Measurements from ENCODE around the gene FAM90A26.
A peak's percentile ranks its signal among the peaks of the same experiment; 100 is the strongest.
"Not testable (repeated sequence)": the region's sequence is repeated elsewhere in the genome, so short reads cannot be mapped to it uniquely, and the experiment has no call there.

Gene FAM90A26

DNA sequence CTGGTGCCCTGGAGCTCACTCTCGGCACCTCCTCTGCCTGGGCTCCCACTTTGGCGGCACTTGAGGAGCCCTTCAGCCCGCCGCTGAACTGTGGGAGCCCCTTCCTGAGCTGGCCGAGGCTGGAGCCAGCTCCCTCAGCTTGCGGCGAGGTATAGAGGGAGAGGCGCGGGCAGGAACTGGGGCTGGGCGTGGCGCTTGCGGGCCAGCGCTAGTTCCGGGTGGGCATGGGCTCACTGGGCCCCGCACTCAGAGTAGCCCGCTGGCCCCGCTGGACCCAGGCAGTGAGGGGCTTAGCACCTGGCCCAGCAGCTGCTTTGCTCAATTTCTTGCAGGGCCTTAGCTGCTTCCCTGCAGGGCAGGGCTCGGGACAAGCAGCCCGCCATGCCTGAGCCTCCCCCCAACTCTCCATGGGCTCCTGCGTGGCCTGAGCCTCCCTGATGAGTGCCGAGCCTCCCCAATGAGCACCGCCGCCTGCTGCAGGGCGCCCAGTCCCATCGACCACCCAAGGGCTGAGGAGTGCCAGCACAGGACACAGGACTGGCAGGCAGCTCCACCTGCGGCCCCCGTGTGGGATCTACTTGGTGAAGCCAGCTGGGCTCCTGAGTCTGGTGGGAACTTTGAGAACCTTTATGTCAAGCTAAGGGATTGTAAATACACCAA, 26.7 kb upstream of the FAM90A26 start:
- DNase-seq: no peak
- H3K4me3 ChIP-seq (ENCODE audit: low read depth, low read length): no peak overlapping the region
- H3K36me3 ChIP-seq (replicated peaks): no peaks in the 10 kb centered on the region
- H3K27ac ChIP-seq: no peak overlapping the region
- H3K27me3 ChIP-seq (replicated peaks): no peaks in the 10 kb centered on the region
- TF ChIP-seq, protein P1, sequence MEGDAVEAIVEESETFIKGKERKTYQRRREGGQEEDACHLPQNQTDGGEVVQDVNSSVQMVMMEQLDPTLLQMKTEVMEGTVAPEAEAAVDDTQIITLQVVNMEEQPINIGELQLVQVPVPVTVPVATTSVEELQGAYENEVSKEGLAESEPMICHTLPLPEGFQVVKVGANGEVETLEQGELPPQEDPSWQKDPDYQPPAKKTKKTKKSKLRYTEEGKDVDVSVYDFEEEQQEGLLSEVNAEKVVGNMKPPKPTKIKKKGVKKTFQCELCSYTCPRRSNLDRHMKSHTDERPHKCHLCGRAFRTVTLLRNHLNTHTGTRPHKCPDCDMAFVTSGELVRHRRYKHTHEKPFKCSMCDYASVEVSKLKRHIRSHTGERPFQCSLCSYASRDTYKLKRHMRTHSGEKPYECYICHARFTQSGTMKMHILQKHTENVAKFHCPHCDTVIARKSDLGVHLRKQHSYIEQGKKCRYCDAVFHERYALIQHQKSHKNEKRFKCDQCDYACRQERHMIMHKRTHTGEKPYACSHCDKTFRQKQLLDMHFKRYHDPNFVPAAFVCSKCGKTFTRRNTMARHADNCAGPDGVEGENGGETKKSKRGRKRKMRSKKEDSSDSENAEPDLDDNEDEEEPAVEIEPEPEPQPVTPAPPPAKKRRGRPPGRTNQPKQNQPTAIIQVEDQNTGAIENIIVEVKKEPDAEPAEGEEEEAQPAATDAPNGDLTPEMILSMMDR (IDR thresholded peaks at IDR 0.05; ENCODE audit: low read depth, low read length, missing control alignments): no peak
- in situ Hi-C loops (cut with HindIII; ENCODE audit: low pct_ligation_motif_present, low sequenced_read_pairs): no loop called here

DNA sequence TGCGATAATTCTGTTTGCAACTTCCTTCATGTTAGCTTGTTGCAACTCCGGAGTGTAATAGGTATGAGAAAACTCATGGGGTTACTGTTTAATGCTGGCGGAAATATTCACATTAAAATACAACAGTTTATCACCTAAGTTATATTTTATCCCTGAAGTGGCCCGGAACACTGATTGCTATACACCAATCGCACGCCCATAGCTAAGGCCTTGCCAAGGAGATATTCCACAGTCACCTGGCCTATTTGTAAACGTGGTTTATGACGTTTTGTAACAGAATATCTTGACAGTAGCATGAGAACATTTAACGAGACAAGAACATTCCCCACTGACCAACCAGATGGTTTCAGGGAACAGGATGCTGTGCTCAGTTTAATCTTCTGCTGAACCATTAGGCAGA, 23.2 kb upstream of the FAM90A26 start:
- H3K36me3 ChIP-seq (replicated peaks): no peaks in the 10 kb centered on the region
- in situ Hi-C loops (cut with HindIII; ENCODE audit: low pct_ligation_motif_present, low sequenced_read_pairs): no loop called here
- no peak for DNase-seq
- TF ChIP-seq, protein P1 (IDR thresholded peaks at IDR 0.05; ENCODE audit: low read depth, low read length, missing control alignments): no peak
- no peak overlapping the region for H3K27ac ChIP-seq
- H3K4me3 ChIP-seq (ENCODE audit: low read depth, low read length): no peak overlapping the region
- no peaks in the 10 kb centered on the region for H3K27me3 ChIP-seq (replicated peaks)

DNA sequence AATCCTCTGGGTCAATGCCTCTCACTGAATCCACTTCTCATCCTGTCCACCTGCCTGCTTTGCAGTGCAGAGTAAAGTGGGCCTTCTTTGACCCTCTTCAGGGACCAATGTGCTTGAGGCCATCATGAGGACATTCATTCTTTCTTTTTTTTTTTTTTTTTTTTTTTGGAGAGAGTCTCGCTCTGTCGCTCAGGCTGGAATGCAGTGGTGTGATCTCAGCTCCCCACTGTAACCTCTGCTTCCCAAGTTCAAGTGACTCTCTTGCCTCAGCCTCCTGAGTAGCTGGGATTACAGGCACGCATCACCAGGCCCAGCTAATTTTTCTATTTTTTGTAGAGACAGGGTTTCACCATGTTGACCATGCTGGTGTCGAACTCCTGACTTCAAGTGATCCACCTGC, 22.8 kb upstream of the FAM90A26 start:
- H3K4me3 ChIP-seq (ENCODE audit: low read depth, low read length); H3K27ac ChIP-seq; H3K27me3 ChIP-seq (replicated peaks); H3K36me3 ChIP-seq (replicated peaks); DNase-seq; in situ Hi-C loops (cut with HindIII; ENCODE audit: low pct_ligation_motif_present, low sequenced_read_pairs): not testable (repeated sequence)

DNA sequence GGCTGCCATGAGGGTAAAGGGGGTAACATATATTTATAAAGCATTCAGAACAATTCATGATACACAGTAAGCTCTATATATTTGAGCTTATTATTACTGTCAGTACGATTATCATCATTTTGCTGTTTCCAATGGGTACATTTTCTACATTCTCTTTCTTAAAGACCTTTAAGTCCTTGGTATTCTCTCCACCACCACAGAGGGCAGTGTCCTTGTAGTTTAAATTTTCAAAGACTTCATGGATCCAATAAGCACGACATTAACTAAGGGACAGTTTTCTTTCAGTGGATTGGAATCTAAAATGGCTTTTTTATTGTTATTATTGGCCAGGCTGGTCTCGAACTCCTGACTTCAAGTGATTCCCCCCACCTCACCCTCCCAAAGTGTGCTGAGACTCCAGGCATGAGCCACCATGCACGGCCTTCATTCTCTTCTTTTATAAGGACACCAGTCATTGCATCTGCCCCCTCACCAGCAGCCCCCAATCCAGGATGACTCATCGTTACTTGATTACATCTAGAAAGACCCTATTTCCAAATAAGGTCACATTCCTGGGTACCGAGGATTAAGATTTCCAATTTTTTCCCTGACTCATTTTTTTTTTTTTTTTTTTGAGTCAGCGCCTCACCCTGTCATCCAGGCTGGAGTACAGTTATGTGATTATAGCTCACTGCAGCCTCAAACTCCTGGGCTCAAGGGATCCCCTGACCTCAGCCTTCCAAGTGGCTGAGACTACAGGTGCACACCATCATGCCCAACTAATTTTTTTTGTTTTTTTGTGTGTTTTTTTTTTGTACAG, 21.4 kb upstream of the FAM90A26 start:
- peak; percentile 18 for DNase-seq
- in situ Hi-C loops (cut with HindIII; ENCODE audit: low pct_ligation_motif_present, low sequenced_read_pairs); H3K36me3 ChIP-seq (replicated peaks); H3K4me3 ChIP-seq (ENCODE audit: low read depth, low read length); H3K27ac ChIP-seq; H3K27me3 ChIP-seq (replicated peaks): not testable (repeated sequence)

DNA sequence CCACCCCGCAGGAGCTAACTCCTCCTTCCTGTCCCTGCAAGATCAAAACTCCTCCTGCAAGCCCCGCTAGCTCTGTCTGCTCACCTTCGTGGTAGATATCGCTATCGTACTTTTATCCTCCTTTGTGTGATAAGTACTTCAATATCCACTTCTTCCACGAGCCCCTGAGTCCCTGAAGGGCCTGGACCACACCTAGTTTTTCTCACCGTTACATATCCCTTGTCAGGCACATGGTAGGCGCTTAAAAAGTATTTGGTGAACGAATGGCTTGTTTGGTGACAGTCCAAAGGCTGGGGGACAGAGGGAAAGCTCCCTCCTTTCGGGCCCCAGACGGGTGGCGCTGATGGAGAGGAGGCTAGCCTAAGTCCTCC, 18.4 kb upstream of the FAM90A26 start:
- Histone ChIP-seq H3K4me3 (ENCODE audit: low read depth, low read length) (peak overlapping the region; percentile 57), H3K27ac (peak overlapping the region; percentile 53)
- in situ Hi-C loops (cut with HindIII; ENCODE audit: low pct_ligation_motif_present, low sequenced_read_pairs); DNase-seq; H3K27me3 ChIP-seq (replicated peaks); H3K36me3 ChIP-seq (replicated peaks): not testable (repeated sequence)

DNA sequence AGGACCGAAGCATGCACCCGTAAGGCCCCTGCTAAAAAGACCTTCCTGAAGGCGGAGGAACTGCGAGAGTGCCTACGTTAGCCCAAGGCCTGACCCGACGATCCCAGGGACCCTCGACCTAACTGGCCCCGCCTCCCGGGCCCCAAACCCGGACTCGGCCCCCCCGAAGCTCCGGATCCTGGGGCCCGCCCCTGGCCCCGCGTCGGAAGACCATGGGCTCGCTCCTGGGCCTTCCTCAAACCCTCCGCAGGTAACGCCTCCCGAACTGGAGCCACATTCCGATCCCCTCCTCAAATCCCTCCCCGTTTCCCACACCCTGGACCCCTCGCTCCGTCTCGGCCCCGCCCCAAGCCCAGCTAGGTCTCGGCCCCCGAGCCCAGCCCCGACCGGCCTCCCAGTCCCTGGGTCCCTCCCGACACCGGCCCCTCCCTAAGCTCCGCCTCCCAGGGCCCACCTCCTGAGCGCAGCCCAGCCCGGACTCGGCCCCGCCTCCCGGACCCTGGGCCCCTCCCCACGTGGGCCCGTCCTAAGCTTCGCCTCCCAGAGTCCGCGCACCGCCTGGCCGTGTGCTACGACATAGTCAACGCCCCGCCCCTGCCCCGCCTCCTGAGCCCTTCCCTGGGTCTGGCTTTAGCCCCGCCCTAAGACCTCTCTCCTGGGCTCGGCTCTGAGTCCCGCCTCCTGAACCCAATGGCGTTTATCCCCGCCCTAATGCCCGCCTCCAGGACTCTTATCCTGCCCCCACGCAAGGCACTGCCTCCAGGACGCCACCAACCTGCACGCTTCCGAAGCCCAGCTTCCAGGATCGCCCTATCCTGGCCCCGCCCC, 17.8 kb upstream of the FAM90A26 start:
- in situ Hi-C loops (cut with HindIII; ENCODE audit: low pct_ligation_motif_present, low sequenced_read_pairs); H3K36me3 ChIP-seq (replicated peaks); H3K27me3 ChIP-seq (replicated peaks): not testable (repeated sequence)
- Histone ChIP-seq H3K27ac (peak overlapping the region; percentile 53), H3K4me3 (ENCODE audit: low read depth, low read length) (peak overlapping the region; percentile 57)
- peak; percentile 97 for DNase-seq

DNA sequence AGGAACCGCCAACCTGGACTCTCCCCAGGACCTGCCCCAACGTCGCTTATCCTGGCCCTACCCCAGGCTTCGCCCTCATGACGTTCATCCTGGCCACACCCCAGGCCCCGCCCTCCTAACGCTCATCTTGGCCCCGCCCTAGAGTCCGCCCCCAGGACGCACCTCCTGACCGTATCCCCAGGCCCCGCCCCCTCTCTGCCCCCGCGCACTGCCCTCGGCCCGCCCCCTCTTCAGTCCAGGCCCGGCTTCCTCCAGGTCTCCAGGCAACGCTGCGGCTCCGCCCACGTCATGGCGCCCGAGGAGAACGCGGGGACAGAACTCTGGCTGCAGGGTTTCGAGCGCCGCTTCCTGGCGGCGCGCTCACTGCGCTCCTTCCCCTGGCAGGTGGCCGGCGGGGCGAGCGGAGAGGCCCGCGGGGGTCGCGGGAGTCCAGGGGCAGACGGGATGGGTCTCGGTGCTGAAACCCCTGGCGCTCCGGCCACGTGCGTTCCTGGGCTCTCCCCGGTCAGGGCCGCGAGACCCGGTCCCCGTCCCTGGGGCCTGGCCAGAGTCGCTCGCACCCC, 17.1 kb upstream of the FAM90A26 start:
- H3K27me3 ChIP-seq (replicated peaks); in situ Hi-C loops (cut with HindIII; ENCODE audit: low pct_ligation_motif_present, low sequenced_read_pairs); H3K36me3 ChIP-seq (replicated peaks): not testable (repeated sequence)
- Histone ChIP-seq H3K4me3 (ENCODE audit: low read depth, low read length) (peak overlapping the region; percentile 59), H3K27ac (peak overlapping the region; percentile 86)
- DNase-seq: peak; percentile 99

DNA sequence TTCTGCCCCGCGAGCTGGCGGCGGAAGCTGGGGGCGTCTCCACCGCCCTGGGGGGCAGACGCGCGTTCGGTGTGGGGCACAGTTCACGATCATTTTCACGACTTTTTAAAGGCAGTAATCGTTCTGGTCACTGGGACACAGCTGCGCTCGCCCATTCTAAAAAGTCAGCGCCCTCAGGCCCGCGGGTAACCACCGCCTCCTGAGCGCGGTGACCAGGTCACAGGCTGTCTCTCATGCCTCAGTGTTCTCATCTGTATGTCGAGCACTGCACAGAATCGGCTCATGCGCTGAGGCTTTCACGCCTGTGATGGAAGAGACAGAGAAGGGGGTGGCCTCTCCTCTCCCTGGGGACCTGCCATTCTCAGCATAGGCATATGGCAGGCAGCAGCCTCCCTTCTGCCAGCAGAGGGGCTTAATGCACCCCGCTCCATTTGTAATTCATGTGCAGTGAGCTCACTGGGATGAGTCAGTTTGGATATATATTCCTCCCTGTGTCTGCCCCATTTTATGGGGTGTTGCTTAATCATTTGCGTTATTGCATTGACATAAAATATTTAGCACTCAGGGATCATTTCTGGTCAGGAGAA, 16.5 kb upstream of the FAM90A26 start:
- H3K4me3 ChIP-seq (ENCODE audit: low read depth, low read length): peak overlapping the region; percentile 59
- H3K27me3 ChIP-seq (replicated peaks); H3K36me3 ChIP-seq (replicated peaks); in situ Hi-C loops (cut with HindIII; ENCODE audit: low pct_ligation_motif_present, low sequenced_read_pairs): not testable (repeated sequence)
- H3K27ac ChIP-seq: peak overlapping the region; percentile 86
- peak; percentile 48 for DNase-seq

DNA sequence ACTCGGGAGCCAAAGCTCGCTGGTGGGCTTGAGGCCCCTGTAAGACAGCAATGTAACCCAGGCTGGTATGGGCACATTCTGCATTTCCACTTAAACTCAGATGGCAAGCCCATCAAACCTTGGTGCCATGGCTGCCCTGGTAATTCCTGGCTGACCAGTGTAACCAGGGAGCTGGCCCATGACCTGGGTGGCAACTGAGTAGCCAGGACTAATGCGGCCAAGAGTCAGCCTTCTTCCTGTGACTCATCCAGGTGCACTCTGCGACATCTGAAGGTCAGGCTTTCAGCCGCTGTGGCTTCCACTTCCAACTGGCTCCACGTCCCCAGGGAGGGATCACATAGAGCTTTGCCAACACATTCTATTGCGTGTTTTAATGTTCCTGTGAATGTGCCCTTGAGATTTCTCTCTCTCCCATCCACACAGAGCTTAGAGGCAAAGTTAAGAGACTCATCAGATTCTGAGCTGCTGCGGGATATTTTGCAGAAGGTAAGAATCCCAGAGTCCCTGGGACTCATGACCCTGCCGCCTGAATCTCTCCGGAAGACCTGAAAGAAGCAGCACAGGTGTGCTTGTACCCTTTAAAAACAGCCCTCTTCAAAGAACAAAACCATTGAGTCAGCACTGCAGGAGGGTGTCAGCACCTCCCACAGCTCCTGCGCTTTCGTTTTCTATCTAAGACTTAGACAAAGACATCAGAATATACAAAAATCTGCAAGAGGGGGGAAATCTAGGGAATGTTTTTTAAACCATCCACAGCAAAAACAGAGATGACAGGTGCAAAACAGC, 14.9 kb upstream of the FAM90A26 start:
- DNase-seq; in situ Hi-C loops (cut with HindIII; ENCODE audit: low pct_ligation_motif_present, low sequenced_read_pairs): not testable (repeated sequence)

DNA sequence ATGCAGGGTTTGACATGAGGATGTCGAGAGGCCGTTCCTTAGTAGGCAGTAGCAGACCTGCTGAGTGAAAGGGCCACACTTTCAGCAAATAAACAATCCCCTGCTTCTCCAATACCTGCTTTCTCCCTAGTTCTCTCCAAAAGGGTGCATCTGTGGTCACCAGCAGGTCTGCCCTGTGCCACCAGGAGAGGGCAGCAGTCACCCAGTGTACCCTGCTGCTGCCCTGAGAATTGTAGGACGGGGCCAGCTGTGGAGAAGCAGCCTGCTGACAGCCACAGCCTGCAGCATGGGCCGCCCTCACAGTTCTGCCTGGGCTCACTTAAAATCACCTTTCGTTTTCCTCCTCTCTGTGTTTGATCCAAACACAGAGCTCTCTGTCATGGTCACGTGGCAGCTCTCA, 11.8 kb upstream of the FAM90A26 start:
- H3K36me3 ChIP-seq (replicated peaks); H3K27me3 ChIP-seq (replicated peaks); H3K27ac ChIP-seq; in situ Hi-C loops (cut with HindIII; ENCODE audit: low pct_ligation_motif_present, low sequenced_read_pairs); H3K4me3 ChIP-seq (ENCODE audit: low read depth, low read length); DNase-seq: not testable (repeated sequence)

More for the DNA sequence above, 14.9 kb upstream of the FAM90A26 start:
- not testable (repeated sequence) for H3K36me3 ChIP-seq (replicated peaks); H3K27ac ChIP-seq; H3K27me3 ChIP-seq (replicated peaks); H3K4me3 ChIP-seq (ENCODE audit: low read depth, low read length)

DNA sequence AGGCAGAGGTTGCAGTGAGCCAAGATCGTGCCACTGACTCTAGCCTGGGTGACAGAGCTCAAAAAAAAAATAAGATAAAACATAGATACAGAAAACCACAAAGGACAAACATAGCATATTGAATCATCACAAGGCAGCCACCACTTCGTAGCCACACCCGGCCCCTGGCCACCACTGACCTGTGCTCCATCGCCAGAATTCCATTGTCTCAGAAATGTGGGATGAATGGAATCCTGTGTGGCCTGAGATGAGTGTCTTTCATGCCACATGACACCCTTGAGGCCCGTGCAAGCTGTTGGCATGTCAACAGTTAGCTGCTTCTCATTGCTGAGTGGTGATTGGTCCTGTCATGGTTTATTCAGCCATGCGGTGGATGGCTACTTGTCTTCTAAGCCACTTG, 10.2 kb upstream of the FAM90A26 start:
- H3K36me3 ChIP-seq (replicated peaks); H3K27ac ChIP-seq; in situ Hi-C loops (cut with HindIII; ENCODE audit: low pct_ligation_motif_present, low sequenced_read_pairs); H3K4me3 ChIP-seq (ENCODE audit: low read depth, low read length); DNase-seq; H3K27me3 ChIP-seq (replicated peaks): not testable (repeated sequence)
